ENCODE data around the gene STRAP.
A peak's percentile ranks its signal among the peaks of the same experiment; 100 is the strongest.
"Not testable (repeated sequence)": the region's sequence is repeated elsewhere in the genome, so short reads cannot be mapped to it uniquely, and the experiment has no call there.

Gene STRAP

DNA sequence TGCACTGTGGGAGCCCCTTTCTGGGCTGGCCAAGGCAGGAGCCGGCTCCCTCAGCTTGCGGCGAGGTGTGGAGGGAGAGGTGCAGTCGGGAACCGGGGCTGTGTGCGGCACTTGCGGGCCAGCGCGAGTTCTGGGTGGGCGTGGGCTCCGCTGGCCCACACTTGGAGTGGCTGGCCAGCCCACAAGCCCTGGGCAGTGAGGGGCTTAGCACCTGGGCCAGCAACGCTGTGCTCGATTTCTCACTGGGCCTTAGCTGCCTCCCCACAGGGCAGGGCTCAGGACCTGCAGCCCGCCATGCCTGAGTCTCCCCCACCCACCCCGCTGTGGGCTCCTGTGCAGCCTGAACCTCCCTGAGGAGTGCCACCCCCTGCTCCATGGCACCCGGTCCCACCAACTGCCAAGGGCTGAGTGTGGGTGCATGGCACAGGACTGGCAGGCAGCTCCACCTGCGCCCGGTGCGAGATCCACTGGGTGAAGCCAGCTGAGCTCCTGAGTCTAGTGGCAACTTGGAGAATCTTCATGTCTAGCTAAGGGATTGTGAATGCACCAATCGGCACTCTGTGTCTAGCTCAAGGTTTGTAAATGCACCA, 7.5 kb upstream of the STRAP start:
- not testable (repeated sequence) for DNase-seq

DNA sequence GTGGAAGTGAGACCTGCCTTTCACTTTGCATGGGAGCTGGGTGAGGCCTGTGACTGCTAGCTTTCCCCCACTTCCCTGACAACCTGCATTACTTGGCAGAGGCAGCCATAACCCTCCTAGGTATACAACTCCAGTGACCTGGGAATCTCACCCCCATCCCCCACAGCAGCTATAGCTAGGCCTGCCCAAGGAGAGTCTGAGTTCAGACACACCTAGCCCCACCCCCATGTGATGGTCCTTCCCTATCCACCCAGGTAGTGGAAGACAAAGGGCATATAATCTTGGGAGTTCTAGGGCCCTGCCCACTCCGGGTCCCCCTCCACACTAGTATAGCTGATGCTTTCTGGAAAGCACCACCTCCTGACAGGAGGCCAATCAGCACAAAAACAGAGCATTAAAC, 6.3 kb upstream of the STRAP start:
- no peak for DNase-seq

DNA sequence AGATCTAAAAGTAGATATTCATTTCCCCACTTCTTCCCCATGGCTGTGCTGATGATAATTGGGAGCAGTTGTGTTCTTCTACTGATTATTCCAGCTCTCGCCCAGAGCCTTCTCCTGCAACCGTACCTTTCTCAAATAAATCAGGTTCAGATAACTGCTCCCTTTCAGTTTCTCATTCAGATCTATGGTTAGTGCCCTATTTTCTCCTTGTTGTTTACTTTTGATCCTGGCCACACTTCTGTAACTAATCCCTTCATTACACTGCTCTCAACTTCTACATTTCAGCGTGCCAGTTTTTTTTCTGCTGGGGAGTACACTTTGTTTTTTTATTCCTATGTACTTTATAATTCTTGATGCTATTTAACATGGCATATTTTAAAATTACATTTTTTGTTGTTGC, 2.8 kb upstream of the STRAP start:
- DNase-seq: no peak

DNA sequence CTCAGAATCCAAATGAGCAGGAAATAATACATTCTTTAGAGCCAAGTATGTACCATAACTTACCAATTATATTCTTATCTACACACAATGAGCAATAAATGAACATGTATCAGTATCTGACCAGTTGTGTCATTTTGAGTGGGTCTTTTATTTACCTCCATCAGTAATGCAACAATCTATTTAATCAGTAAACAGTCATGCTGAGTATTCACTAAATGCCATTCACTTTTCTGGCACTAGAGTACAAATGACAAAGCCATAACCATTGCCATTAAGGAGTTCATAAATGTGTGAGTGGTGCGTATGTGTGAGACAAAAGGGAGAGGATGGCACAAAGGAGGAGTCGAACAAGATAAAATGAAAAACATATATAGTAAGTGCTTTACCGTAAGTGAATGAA, 1.5 kb upstream of the STRAP start:
- DNase-seq: no peak

DNA sequence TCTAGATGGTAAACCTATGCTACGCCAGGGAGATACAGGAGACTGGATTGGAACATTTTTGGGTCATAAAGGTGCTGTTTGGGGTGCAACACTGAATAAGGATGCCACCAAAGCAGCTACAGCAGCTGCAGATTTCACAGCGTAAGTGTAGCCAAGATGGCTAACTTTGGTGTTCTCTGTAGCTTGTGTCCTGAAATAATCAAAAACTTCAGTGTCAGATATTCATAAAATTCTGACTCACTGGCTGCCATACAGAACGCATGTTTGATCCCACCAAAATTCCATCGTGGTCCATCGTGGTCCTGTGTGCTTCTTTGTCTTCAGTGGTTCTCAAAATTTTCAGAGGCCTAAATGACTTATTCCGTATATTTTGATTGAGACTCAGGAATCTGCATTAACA, 1.3 kb downstream of the STRAP start:
- DNase-seq: no peak

DNA sequence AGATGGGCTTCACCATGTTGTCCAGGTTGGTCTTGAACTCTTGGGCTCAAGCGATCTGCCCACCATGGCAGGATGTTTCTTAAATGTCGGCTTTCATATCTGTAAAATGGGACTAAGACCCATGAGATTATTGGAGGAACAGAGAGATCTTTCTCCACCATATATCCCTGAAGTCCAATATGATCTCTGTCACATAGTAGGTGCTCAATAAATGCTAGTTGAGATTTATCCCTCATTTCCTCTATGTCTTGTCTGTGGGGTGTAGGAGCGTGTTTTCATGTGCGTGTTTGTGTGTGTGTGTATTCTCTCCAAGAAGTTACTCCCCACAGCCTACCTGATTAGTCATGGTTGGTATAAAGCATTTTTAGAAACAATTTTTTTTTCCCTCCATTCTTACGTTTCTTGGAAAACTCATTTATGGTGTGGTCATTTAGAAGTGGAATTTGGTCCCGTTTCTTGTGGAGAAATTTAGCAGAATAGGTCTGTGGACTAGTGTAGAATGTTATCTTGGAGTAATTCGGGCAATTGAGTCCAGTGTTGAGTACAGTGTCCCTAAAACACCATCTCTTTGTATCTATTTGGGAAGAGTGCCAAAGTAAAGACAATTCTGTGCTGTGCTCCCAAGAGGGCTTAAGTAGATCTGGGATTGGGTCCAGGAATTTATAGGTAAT, 4.3 kb downstream of the STRAP start:
- DNase-seq: no peak

DNA sequence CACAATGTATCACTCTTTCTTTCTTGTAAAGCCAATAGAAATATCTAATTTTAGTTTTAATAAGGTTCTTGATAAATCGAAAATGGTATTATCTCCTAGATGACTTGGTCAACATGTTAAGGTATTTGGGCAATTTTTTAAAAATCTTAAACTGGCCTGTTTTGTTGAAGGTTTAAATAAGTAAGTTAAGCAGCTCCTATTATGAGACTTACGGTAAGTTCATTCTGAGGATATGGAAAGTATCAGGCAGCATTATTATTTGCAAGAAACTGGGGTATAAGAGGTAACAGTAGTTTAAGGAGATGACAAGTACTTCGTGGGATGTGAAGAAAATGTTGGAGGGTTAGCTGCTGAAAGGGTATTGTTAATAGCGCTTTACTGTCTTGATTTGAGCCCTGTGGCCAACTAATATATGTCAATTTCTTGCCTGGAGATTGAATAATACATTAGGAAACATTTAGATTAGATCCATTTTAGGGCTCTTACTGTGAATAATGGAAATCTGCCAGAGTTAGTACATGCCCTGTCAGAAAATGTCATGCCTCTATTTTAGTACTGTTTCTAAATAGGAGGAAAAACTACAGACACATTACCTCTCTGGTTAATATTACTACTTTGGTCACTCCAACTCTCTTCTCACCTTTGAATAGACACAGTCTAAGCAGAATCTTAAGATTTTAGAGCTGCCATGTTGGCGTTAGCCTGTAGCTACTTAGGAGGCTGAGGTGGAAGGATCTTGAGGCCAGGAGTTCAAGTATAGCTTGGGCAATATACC, 5.0 kb downstream of the STRAP start:
- DNase-seq: no peak

DNA sequence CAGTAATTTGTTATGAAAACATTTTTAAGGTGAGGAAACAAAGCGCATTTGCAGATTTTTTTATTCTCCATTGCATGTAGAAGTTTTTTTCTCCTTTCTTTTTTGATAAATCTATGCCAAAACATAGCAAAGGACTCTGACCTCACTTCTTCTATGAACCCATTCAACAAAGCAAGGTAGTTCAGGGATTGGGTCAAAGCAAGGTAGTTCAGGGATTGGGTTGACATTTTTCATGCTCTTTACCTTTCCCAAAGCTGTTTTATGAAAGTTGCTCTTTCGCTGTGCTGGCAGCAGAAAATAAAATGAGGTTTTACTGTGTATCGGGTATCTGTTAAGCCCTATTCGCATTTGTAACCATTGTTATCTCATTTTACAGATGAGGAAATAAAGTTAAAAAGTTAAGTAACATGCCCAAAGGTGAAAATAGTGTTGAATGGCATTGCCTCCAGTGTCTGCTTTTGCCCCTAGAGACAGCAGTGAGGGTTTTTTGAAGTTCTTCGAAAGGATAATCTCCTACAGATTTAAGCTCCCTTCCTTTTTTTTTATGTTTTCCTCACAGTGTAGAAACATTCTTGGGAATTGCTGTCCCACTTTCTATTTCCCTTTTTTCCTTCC, 10.6 kb downstream of the STRAP start:
- DNase-seq: no peak

DNA sequence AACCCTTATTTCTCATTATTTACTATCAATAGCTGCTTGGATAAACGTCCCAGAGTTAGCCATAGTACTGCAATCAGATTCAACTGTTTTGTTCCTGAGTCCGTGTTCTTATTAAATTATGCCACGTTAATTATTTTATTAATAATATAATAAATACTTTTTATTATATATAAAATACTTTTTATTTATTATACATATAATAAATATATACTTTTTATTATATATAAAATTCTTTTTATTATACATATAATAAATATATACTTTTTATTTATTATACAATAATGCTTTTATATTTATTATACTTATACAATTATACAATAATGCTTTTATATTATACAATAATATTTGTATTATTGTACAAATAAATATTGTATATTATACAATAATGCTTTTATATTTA, 11.1 kb downstream of the STRAP start:
- no peak for DNase-seq

DNA sequence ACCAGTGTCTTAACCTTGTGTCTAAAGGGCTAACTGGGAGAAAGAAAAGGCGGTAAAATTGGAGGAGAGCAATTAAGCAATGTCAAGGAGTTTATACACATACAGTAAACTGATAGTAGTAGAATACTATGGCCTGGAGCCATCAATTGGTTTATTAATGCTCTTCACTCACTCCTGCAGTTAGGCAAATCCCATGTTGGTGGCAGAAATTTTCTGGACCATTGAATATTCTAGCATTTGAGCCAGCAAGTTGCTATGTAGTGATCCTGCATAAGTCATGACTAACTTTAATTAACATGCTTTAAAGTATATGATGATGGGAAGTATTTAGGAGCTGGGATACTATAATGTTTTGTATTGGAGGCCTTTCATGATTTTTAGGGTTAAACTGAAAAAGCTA, 14.7 kb downstream of the STRAP start:
- DNase-seq: no peak

DNA sequence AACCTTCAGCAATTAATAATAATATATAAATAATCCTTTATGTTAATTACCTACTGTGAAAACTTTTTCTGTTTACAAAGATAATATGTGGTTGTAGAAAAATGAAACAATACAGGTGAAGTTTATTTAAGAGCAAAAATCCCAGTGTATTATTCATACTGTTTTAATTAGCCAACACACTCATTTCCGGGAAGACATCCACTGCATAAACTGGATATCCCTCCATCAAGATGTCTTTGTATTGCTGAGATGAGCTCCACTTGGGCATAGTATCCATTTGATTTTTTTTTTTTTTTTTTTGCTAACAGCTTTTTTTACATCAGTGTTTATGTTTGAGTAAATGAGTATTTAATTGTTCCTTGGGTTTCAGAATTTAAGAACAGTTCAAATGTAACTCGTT, 15.2 kb downstream of the STRAP start:
- no peak for DNase-seq

DNA sequence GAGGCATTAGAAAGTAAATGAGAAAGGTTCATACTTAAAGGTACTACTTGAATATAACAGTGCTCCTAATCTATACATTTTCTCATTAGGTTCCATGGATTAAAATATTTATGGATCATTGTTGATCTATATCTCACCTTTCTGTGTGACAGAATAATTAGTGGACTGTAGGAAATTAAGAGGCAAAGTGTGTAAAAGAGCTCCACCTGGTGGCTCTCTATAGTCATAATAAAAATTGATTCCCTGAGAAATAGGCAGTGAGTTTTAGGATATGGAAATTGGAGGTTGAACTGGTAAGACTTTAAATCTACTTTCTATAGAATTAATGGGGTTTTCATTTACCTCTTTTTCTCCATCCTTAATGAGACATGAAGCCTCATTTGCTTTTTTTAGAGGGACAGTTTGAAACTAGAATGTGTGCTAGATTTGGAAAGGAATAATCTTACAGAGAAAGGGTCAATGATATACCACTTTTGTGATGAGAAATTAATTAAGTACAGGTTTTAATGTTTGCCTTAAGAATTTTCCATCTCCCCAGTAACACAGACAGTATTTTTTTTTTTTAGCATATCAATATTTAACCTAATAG, 17.2 kb downstream of the STRAP start:
- DNase-seq: peak; percentile 81

DNA sequence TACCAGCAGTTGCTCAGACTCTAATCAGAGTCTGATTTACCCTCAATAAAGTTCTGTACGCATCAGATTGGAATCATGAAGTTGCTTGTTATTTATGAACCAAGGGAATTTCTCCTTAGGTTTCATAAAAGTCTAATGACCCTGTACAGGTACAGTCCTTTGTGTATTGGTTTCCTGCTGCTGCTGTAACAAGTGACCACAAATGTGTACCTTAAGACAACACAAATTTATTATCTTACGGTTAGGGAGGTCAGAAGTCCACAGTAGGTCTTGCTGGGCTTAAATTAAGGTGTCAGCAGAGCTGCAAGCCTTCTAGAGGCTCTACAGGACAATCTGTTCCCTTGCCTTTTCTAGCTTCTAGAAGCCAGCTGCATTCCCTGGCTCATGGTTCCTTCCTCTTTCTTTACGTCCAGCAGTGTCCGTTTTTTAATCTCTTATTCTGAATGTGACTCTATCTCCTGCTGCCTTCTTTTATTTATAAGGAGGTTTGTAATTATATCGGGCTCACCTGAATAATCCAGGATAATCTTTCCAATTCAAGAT, 22.3 kb downstream of the STRAP start:
- DNase-seq: no peak

DNA sequence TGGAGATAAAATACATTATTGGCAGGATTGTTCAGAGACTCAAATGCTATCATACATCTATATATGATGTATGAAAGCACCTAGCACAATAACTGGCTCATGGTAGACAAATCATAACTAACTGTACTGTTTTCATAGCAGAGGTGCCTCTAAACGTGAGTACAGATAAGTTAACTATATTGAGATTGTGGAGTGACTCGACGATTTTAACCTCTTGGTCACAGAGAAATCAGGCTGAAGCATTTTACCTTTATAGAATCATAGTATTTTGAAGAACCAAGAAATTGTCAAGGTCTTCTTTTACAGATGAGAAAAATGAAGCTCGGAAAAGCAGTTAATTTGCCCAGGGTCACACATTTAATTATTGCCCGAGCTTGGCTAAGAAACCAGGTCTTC, 28.3 kb downstream of the STRAP start:
- DNase-seq: peak; percentile 42

DNA sequence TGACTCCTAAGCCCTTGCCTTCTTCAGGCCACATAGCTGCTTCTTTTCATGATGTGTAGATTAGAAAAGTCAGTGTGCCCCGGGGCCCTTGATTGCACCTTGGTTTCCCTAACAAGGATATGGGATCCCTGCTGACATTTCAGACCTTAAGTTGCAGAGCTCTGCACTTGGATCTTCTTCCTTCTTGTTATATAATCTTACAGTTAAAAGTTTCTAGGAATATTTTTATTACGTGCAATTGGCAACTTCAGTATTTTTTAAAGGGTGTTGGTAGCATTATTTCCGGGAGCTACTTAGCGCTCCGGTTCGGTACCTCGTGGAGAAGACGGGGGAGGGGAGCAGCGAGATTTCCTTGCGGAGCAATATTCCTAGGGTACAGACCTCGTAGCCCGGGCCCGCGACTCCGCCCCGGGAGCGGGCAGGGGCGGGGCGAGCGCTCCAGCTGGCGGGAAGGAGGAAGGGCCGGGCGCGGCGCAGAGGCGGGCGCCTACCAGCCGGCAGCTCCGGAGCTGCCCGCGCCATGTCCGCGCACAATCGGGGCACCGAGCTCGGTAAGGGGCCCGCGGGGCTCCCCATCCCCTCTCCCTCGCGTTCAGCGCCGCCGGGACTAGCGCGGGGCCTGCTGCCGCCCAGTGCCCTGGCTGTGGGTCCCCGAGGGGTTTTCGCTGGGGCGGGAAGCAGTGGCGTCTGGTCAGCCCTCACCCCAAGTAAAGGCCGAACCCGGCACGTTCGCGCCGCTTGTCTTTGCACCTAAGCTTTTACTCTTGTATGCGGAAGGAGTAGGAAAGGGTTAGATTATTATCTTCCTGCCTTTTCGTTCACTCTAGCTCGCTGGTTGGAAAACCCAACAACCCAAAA, 28.9 kb downstream of the STRAP start, which contains the start of gene DERA:
TSS of gene DERA (plus strand) at position 469 of the 858 bp plus-strand sequence. CDS start at position 521, 52 bp downstream.
- peak; percentile 78 for DNase-seq

DNA sequence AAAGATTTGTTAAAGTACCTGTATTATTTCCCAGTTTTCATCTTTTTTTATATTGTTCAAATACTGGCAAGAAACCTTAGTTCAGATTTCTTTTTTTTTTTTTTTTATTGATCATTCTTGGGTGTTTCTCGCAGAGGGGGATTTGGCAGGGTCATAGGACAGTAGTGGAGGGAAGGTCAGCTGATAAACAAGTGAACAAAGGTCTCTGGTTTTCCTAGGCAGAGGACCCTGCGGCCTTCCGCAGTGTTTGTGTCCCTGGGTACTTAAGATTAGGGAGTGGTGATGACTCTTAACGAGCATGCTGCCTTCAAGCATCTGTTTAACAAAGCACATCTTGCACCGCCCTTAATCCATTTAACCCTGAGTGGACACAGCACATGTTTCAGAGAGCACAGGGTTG, 29.7 kb downstream of the STRAP start:
- DNase-seq: not testable (repeated sequence)

DNA sequence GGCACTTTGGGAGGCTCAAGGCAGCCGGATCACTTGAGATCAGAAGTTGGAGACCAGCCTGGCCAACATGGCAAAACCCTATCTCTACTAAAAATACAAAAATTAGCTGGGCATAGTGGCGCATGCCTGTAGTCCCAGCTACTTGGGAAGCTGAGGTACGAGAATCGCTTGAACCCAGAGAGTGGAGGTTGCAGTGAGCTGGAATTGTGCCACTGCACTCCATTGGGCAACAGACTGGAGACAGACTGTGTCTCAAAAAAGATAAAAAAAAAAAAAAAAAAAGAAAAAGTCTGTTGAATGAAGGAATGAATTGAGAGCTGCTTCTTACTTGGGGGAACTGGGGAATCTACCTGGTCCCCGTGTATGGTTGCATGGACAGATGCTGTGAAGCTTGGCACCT, 31.9 kb downstream of the STRAP start:
- DNase-seq: not testable (repeated sequence)

DNA sequence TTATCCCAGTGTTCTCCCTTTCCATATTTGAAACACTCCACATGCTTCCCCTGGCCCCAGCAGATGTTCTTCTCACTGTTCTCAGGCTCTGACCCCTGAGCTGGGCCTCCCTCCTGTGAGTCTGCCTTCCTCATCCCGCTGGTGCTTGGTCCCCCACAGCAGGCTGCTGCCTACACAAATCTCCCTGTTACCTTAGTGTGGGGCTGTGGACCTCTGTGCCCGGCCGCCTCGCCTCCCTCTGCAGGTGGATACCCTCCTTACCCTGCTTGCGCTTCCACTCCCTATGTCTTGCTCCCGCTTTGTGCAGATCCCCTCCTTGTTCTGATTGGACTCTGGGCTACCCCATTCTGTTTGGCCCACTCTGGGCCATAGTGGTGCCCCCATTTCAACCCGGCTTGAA, 35.9 kb downstream of the STRAP start:
- no peak for DNase-seq

DNA sequence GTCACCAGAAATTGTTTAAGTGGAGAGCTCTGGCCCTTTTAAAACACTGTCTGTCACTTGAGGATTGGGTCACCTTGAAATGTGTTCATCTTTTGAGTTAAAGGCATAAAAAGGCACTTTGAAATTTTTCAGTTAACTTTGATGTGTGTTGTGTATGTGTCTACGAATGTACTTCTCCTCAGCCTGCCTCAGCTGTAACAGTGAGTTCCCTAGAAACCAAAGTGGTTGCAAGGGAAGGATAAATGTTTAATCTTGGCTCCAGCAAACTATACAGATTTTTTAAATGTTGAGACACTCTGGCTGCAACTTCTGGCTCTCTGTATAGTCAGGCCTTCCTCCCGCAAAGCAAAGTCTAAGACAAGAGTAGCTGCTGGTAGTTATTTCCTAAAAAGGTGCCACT, 37.2 kb downstream of the STRAP start:
- DNase-seq: no peak

DNA sequence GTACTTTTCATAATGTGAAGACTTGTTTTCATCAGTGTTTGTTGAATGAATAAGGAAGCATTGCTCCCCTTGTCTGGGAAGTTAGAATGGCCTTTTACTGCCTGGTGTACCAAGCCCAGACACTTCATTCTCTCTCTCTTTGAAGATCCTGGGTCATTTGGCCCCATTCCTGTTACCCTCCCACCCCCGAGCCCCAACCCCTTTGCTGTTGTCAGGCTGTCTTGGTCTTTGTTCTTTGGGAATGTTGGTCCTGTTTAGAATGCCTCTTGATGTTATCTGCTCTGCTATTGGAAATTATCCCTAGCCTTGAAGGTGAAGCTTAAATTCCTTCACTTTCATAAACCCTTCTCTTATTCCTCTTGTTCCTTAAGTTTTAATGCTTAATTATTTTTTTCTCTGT, 42.8 kb downstream of the STRAP start:
- no peak for DNase-seq

DNA sequence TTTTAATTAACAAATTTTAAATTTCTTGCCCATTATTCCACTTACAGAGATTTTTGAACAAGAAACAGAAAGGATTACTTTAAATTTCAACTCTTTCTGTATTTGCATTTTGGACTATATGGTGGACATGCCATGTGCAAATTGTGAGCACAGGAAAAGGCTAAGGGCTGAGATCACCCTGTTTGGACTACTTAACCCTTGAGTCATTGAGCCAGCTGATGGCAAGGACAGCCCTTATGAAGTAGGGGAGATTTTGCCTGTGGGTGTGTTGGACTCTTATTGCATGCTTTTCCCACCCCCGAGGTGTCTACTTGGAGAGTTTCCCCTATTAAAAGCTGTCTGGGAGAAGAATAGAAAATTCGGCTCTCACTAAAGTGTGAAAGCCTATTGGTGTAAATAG, 46.2 kb downstream of the STRAP start:
- no peak for DNase-seq
